SW 1271 (cell line): ENCODE results near the gene AKAP13.

Experiments
- DNase-seq, 2 experiments: peaks; one replicate each; lab custom pipeline; 2025; lab: John Stamatoyannopoulos, UW

Gene AKAP13

GRCh38 chr15:85672332-85673084, 292.1 kb downstream of the AKAP13 start:
- no peak for DNase-seq

GRCh38 chr15:85673326-85673725, 292.9 kb downstream of the AKAP13 start:
- DNase-seq = no peak

- DNase-seq = no peak
Observed at GRCh38 chr15:85676342-85677098, 296.1 kb downstream of the AKAP13 start.

DNA sequence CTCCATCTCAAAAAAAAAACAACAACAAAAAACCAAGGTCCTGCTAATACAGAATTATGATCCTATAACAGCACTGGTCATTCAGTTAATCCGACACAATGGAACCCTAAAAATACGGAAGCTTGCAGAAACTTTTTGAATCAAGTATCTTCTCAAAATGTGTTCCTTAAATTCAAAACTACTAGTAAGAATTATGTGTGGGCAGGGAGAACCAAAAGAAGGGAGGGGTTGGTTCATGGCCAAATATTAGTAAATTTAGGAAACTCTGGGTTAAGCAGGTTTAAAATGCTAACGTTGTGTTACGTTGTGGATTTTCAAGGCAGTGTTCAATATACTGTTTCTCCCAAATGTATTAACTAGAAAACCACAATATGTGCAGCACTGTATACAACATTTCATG, 298.8 kb downstream of the AKAP13 start:
- no peak for DNase-seq

- DNase-seq = no peak
Observed at GRCh38 chr15:85681386-85681785, 301.0 kb downstream of the AKAP13 start.

- no peak for DNase-seq
Observed at GRCh38 chr15:85684174-85684710, 303.8 kb downstream of the AKAP13 start.

DNA sequence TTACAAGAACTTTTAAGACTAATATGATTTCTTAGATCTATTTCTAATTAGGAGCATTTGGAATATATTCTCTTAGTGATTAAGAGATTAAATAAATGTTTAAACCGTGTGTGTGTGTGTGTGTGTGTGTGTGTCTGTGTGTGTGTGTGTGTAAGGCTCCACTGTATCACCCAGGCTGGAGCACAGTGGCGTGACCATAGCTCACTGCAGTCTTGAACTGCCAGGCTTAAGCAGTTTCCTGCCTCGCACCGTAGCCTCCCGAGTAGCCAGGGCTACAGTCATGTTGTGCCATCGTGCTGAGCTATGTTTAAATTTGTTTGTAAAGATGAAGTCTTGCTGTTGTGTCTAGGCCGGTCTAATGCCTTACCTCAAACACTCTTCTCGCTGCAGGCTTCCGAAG, 305.0 kb downstream of the AKAP13 start:
- DNase-seq = no peak

DNA sequence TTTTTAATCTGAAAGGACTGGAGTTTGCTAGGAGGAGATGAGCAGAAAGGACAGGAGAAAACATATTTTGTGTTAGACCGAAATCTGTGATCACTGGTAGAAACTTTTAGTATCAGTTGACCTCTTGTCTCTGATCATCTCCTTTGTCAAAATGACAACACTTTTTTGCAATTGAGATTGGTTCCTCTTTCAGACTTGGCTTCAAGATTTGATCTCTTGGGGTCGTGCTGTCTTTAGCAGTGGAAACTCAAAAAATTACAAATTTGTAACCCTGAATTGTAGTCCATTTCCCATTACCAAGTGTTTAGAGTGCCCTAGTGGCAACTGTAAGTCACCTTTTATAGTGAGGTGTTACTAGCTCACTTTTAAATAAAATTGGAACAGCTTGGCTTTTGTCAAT, 306.9 kb downstream of the AKAP13 start:
- DNase-seq = no peak

- DNase-seq = no peak
Observed at GRCh38 chr15:85688711-85689110, 308.3 kb downstream of the AKAP13 start.

DNA sequence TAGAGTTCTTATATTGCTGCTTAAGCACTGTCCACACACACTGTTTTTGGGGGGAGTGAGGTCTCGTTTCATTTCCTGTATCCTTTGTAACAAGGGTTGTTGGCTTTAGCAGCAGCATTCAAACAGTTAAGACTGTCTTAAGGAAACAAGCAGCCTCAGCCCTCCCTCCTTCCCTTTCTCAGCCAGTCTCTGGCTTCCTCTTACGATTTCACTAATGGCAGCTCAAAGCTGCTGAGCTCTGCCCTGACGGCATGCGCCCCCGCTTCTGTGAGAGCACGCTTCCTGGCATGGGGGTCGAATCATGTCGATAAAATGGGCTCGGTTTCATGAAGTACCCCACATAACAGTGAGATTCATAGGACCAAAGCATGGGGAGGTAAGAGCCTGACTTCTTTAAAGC, 309.3 kb downstream of the AKAP13 start:
- DNase-seq = no peak

- no peak for DNase-seq
Observed at GRCh38 chr15:85690561-85691231, 310.3 kb downstream of the AKAP13 start.

DNA sequence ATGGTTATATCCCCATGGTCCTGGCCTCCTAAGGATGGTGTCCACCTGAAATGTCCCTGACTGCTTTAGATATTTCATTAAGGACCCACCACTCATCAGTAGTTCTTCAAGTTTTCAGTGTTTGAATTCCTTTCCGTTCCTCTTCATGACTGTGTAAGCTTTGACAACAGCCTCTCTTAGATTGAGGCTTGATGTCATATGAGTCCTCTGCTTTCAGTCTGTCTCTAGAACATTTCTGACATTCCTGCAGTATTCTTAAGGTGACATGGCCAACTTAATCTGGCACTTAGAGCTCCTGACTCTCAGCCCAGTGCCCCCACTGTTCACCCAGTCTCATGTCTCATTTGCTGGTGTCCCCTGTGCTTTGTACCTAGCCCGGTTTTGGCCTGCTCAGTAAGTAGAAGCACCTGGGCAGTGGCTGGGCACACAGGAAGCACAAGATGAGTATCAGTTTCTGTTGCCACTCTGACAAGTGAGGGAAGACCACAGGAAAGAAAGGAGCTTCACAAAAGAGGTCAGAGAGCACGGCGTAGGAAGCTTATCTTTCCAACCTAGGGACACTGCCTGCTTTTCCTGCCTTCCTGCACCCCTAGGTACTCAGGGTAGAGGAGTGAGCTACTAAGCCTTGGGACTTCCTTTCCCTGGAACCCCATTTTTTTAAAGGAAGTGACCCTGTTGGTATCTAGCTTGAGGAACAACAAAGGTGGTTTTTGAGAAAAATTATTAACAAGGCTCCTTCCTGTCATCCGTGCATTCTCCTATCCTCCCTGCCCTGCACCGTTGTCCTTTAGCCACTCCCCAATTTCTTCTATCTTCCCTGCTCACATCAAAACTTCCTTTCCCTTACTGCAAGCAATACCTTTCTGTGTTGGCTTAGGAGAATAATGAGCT, 311.2 kb downstream of the AKAP13 start:
- DNase-seq = no peak

DNA sequence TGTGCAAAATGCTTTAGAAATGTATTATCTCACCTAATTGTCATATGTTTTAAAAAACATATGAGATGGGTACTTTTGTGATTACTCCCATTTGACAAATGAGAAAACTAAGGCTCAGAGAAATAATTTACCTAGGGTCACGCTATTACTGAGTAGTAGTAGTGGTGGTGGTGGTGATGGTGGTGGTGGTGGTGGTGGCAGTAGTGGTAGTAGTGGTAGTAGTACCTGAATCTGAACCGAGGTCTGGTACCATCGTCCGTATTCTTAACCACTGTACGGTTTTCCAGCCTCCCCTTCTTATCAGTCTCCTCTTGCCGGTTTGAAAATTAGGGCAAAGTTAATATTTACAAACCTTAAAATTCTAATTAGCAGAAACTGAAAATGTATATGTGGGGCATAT, 311.9 kb downstream of the AKAP13 start:
- no peak for DNase-seq

- no peak for DNase-seq
Observed at GRCh38 chr15:85692873-85693272, 312.5 kb downstream of the AKAP13 start.

- no peak for DNase-seq
Observed at GRCh38 chr15:85693277-85693676, 312.9 kb downstream of the AKAP13 start.

GRCh38 chr15:85694091-85694490, 313.7 kb downstream of the AKAP13 start:
- DNase-seq = no peak

DNA sequence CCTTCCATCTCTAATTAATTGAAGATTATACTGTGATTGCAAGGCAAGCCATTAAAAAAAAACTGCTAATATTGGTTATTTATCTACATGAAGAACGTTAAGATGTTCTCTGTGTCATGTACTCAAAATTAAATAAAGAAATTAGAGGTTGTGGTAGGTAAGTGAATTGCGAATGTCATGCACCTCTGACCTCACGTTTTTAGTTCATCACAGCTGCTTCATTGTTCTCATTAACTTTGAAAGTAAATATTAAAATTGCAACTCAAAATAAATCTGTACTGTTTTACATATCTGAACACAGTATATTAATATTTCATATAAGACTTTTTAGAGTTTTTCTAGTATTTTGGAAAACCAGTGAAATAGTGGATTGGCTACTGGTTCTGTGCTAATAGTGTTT, 320.4 kb downstream of the AKAP13 start:
- DNase-seq = no peak

- DNase-seq = no peak
Observed at GRCh38 chr15:85702321-85703101, 322.1 kb downstream of the AKAP13 start.

GRCh38 chr15:85704066-85704465, 323.7 kb downstream of the AKAP13 start:
- no peak for DNase-seq

DNA sequence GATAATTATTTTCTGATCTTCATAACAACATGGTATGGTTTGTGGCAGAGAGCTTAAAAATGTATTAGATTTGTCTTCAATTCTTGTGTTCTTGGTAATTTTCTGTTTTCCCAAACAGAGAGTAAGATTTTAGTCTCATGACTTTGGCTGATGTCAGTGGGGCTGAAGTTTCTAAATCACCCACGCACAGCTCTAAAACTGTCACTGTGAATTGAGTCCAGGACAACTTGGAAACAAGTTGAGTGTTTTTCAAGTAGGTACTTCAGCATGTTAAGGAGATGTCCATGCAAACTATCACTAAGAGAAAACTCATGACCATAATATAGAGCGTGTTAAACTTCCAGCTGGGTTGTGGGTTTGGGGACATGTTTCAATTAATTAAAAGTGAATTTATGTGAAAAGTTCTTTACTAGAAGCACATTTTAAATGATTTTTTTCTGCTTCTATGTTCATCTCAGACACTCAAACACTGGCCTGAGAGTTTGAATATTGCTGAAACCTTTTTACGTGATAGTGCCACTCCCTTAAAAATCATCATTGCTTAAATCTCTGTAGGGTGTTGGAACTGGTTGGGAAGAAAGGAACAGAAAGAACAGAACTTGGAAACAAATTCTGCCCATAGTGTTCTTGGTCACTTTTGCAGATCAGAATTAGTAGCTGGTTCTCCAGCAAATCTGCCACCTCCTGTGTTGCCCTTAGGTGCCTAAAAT, 324.5 kb downstream of the AKAP13 start:
- DNase-seq = no peak
